ENCODE results near the gene USP47.

Gene USP47

DNA sequence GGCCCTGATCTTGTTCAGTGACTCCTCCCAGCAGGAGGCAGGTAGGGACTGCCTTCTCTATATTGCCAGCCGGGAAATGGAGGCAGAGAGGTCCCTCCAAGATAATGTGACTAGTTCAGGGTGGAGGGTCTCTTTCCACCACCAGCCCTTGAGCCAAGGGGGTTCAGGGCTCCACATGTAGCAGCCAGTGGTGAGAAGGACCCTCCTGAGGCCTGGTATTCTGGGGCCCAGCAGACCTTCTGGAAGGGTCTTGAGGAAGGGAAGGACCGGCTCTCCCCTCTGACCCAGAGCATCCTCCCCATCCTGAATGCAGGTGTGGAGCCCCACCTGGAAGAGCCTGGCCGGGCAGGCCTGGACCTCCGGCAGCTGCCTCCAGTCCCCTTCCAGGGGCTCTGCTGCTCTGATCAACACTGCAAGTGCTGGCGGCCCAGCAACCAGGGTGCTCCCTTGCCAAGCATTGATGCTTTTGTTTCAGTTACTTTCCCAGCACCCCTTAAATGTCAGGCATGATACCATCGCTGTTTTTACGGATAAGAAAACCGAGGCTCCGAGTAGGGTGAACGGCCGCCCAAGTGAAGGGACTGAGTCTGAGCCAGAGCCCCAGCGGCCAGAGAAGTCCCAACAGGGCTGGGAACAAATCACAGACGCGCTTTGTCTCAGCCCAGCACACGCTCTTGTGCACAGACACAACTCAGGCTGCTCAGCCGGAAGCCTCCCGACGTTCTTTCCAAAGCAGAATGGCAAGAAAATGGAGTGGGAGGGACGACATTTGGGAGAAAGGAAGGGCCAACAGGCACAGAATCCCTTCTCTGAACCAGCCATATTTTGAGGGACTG is 127.8 kb downstream of the USP47 start:
- DNase-seq: no peak

DNA sequence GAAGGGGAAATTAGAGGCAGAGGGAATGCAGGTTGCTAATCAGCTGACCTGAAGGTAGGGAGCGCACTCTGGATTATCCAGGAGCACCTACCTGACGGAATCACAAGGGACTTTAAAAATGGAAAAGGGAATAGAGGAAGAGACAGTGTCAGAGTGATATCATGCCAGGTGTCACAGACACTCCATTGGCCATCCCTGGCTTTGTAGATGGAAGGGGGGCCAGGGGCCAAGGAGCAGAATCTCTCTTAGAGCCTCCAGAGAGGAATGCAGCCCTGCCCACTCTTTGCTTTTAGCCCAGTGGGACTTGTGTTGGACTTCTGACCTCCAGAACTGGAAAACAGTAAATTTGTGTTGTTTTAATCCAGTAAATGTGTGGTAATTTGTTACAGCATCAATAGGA is 128.8 kb downstream of the USP47 start:
- no peak for DNase-seq

DNA sequence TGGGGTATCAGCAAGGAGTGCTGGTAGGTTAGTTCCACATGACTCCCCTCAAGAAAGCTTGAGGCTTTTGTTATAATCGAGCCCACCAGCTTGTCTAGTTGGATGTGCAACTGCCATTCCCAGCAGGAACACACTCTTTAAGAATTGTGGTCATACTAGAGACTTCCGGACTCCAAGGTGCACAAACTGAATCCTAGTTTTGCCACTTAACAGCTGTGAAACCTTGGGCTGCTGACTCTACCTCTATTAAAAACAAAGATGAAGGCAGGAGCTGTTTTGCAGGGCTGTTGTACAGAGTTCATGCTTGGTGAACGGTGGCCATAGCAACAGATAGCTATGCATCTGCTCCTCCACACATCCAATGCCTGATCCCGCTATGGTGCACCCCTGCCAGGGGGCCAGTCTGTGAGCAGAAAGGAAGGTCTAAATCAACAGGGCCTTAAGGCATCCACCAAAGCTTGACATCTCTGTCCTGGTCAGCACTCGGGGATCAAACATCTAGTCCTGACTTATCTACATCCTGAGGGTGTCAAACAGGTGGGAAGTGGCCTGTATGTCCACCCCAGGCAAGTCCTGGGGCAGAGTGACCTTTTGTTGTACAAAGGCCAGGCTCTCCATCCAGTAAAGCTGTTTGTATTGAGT is 130.3 kb downstream of the USP47 start:
- DNase-seq: no peak

DNA sequence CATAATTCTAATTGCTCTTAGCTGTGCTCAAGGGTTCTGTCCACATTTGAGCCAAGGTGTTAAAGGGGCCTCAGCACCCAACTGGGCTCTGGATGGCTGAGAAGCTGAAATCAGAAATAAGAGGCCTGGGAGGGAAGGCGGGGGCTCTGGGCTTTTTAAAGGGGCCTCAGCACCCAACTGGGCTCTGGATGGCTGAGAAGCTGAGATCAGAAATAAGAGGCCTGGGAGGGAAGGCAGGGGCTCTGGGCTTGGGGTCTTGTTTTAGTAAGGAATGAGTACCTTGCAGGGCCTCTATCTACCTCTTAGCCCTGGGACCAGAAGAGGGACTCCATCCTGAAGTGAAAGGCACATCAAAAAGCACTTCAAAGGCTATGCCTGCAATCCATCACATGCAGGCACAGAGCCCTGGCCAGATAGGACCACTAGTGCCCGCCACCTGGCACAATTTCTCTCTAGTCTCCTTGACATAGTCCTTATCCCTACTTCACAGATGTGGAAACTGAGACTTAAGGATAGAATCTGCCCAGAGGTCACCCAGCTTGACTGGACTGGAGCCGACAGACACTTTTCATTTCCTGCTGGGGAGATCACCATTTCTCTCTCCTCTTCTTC is 131.1 kb downstream of the USP47 start:
- DNase-seq: no peak

DNA sequence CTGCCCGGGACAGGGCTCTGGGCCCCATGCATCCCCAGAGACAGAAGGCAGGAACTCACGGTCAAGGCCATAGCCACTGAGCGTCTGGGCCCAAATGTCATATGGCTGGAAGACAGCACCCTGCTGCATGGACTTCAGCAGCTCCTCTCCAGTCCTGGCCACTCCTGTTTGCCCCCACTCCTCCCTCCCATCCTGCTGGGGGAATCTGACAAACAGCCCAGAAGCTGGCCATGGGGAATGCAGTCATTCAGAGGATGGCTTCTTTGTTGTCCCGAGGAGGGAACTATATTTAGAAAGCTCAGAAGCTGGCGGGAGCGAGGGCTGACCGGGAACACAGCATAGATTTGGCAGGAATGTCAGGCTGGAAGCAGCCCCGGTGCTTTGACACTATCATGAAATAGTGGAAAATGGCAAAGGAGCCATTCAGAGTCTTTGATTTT is 131.6 kb downstream of the USP47 start:
- DNase-seq: no peak

DNA sequence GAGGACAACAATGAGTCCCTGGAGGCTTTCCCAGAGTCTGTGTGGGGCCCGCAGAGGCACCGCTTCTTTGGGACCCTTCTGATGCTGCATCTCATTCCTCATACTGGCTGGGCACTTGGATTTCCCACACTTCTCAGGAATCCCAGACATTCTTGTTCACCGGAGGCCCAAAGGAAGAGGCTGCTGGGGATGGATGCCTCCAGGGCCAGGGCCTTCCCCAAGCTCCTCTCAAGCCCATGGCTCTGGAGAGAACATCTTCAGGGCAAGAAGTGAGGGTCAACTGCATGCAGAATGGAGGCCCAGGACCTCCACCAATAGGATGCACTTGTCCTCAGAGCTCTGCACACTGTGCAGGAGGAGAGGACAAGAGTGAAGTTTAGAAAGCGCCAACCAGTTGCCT is 132.1 kb downstream of the USP47 start:
- DNase-seq: no peak

DNA sequence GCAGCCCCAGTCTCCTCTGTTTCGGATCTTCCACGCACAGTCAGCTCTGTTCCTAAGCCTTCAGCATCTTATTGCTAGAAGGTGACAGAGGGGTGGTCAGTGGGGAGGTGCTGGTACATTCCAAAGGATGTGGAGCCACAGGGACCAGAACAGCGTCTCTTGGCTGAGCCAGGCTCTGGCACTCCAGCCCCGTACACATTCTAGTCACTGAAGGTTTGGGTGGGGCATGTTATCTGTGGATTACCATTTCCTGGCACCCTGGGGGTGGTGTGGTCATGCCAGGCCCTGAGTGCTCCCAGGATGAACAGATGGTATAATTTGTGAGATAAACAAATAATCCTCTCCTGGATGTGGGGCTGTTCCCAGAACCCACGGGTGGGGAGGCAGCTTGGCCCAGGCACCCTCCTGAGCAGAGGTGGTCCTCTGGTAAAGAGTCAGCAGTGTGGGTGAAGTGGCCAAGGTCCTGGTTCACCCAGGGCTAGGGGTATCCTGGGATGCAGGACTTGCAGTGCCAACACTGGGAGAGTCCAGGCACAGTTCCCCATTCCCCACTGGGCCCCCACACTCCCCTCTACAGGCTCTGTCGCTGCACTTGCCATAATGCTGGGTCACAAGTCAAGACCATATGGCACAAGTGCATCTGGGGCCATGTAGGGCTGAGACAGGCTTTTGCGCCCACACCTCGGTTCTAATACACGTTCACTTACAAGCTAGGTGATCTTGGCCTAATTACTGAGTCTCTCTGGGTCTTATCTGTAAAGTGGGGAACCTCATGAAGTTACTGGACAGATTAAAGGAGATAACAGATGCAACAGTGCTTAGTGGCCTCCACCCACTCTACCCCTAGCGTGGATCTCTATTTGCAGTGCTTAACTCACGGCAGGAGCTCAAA is 133.7 kb downstream of the USP47 start:
- DNase-seq: no peak

DNA sequence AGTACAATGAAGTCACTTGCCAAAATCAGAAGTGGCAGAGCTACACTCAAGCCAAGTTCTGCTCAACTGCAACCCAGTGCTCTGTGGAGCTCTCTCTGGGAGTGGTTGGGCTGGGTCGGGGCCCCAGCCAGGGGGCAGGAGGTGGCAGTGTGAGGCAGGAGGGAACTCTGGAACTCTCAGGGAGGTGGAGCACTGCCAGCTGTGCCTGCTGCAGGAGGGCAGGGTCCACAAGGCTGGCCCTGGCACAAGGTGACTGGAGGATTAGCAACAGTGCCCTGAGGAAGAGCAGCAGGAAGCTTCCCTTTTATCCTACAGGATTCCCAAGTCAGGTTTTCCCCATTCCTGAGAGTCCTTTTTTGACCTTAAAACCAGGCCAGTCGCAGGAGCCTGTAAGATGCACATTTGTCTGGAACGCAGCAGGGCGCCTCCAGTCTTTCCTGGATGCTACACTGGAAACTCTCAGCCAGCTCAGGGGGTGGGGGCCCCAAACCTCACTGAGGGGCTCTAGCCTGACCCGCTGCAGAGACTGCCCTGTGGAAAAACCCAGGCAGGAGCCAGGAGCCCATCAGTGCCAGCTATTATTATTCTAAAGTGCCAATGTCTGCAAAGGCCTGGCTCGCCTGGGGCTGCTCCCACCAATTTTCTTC is 134.8 kb downstream of the USP47 start:
- no peak for DNase-seq

DNA sequence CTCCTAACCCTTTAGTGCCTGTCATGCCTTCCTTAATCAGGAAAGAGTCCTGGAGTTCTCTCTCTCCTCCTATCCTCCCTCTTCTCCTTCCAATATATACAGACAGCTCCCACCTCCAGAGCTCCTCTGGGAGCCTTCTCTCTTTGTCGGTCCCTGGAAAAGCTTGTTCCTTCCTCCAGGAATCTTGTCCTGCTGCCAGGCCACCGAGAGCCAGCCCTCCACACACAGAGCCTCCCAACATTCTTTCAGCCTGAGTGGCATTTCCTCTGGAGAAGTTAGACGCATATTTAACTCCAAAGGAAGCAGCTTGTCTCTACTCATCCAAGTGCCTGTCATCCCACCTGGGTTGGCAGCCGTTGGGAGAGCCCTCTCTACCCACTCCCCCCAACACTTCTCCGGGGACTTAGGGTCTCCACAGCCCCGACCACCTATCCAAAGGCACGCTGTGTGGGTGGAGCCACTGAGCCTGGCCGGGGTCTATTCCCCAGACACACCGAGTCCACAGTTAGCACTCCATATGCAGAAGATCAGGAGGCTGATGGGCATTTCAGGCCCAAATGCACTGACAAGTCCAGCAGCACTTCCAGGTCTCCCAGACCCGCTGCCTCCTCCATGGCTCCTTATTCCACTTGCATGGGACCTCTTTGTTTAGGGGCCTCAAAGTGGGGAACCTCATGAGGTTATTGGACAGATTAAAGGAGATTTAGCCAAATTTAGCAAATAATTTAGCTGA is 135.6 kb downstream of the USP47 start:
- DNase-seq: no peak

DNA sequence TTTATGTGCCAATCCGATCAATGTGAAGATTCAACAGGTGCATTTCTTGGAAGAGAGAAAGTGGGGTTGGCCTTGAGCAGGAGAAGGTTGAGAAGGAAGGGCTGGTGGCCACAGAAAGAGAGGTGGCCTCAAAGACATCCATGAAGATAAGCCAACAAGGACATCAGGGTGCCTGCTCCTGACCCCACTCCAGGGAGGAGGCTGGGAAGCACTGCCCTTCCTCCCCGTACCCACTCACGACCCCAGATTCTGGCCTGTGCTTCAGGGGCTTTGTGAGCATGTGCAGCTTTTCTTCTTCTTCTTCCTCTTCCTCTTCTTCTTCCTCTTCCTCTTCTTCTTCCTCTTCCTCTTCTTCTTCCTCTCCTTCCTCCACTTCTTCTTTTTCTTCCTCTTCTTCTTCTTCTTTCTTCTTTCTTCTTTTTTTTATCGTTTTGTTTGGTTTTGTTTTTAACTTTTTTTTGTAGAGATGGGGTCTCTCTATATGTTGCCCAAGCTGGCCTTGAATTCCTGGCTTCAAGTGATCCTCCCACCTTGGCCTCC is 136.4 kb downstream of the USP47 start:
- no peak for DNase-seq

DNA sequence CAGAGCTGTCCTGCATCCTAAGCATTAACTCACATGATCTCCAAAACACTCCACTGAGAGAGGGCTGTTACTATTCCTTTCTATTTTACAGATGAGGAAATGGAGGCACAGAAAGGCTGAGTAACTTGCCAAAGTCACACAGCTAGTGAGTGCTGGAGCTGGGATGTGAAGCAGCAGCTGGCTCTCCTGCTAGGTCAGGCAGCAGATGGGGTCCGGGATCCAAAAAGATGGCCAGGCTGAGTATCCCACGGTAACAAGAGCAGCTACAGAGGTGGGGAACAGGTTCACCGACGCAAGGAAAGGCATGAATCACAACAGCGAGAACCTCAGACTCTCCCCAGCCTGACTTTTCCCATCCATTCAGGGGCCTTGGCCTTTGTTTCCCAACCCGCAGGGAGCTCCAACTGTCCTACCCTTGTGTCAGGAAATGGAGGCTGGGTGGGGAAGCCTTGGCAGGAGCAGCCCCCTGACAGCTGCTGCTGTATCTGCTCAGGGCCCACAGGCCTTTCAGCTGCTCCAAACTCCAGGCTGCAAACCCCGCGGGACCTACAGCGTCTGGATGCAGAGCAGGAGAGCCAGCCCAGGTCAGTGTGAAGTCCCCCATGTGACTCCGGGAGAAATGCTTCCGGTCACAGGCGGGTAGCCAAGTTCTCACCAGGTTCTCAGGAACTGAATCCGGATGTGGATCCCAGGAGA is 137.2 kb downstream of the USP47 start:
- DNase-seq: no peak

DNA sequence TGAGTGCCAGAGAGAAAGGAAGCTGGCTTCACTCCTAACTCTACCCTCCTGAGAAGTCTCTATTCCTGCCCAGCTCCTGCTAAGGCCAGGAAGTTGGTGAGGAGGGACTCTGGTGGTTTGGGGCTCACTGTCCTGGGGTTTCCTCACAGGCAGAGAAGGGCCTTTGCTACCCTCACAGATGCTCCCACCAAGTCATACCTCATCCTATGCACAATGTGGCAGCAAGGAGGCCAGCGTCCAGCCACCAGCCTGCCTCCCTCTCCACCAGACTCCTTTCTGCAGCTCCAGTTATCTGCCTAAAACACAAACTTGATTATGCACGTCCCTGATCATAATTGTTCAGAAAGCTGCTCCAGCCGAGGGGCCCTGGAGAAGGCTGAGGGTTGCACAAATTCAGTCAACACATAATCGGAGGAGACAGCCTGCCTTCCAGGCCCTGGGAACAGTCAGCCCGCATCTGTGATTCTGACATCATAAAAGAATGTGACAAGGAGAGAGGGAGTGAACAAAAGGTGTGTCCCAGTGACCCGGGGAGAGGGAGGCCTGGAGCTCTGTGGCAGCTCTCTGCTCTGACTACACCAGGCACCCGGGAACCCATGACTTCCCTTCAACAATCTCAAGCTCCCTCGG is 137.8 kb downstream of the USP47 start:
- DNase-seq: no peak

DNA sequence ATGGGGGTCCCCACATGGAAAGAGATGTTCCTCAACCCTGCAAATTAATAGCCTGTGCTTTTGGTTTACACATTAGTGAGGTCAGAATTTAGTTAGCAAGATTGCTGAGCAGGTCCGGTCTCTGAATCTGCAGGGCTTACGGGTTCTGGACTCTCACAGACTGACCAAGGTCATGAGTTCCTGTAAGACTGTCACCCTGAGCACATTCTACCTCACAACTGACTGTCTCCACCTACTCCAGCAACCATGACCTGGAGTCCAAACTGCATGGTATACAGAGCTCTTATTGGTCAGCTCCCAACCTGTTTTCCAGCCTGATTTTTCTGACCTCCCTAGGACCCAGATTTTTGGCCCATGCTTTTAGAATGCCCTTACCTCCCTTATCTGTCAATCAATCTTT is 138.4 kb downstream of the USP47 start:
- DNase-seq: no peak

DNA sequence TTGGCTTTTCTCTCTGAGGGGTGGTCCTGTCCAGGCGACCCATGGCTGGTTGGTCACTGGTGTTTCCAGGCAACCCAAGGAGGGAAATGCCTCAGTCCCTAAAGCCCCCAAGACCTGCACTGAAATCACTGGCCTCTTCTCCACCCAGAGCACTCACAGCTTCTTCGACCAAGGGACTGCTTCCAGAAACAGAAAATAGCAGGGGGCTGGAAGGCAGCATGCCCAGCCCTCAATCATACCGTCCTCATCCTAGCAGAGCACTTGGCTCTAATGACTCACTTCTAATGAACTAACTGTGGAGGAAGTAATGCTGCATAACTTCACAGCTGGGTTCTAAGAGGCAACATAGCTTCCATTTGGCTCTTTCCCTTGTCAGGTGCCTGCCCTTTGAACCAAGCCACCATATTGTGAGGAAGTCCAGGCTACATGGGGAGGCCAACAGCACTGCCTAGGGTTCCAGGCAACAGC is 139.1 kb downstream of the USP47 start:
- DNase-seq: no peak

DNA sequence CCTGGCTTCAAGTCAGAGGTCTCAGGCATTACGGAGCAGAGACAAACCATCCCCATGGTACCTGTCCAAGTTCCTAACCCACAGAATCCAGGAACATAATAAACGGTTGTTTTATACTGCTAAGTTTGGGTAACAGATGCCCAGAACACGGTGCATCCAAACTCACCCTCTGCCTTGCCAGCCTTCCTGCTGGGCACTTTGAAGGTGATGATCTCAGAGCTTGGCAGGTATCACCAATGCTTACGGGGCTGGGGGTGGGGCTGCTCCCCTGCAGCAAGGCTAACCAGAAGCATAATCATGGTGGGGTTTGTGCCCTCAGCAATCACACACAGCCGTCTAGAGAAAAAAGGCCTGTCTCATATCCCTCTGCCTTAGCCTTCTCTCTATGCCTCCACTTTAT is 139.6 kb downstream of the USP47 start:
- DNase-seq: no peak

DNA sequence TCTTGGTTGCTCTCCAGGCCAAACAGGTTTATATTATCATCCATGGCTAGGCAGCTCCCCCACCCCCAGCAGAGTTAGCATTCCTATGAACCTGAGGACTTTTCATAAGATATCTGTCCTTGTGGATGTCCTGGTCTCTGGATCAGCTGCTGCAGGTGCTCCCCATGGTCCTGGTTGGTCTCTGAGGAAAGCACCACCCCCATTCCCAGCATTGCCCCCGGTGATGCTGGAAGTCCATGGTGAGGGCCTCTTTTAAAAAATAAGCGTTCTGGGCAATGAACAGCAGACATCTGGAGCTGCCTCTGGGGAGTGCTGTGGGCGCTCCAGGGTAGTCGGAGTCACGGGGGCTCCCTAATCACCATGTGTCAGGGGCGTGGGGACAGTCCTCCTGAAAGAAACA is 140.1 kb downstream of the USP47 start:
- DNase-seq: no peak

DNA sequence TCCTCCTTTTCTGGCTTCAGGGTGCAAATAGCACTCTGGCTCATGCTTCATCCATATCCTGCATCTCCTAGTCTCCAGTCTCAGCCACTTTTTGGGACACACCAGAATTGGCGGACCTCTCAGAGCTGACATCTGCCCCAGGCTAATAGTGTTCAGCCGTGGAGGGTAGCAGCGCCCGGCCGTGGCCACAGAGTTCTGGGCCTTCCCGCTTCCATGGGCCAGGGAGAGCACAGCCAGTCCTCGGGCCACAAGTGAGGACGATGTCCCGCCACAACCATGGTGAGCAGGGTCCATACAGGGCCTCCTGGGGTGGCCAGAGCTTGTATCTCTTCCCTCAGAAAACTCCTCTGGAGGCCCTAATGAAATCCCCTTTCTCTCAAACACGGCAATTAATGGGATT is 140.7 kb downstream of the USP47 start:
- DNase-seq: no peak

DNA sequence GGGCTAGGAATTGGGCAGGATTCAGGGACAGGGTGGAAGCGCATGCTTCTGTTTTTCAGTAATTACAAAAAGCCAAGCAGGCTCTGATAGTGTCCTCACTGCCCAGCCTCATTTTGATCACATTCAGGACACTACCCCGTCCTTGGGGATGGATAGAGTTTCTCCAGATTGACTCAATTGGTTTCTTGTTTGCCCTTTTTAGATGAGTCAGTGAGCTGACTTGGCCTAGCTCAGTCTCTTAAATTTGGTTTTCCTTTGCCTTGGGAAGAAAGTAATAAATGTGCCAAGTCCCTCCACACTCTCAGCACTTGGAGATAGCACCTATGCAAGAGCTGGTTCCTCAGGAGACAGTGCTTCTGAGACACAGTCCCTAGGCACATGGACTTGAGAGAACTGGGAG is 141.2 kb downstream of the USP47 start:
- DNase-seq: no peak

DNA sequence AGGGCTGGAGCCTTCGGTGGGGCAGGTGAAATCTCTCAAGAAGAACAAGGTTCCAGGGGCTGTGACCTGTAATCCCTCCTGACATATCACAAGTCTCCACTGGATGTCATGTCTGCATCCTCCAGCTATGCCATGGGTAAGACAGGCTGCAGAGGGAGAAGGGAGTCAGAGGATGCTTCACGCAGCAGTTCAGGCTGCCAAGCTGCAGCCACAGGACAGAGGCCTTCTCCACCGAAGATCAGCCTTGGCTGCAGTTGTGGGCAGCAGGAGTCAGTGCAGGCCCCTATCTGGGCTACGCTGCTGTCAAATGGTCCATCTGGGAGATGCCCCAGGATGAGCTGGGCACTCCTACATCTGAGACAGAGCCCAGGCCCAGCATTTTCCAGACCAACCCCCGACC is 141.7 kb downstream of the USP47 start:
- DNase-seq: no peak

DNA sequence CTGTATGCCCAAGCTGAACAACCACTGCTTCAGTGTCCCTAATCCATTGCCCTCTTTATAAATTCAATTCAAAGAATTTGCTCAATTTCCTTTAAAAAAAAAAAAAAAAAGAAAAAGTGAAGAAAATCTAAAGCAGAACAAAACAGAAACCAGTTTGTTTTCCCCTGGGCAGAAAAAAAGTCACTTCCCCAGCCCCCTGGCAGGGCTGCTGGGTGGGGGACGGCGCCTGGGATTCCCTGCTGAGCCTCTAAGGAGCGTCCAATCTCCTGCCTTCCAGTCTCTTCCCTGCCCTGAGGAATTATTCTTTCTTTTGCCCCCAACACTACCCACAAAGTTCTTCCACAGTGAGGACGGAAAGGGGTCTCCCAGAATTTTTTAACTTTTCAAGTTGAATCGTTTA is 142.8 kb downstream of the USP47 start:
- DNase-seq: no peak
